HG03039 (cell line): ENCODE data around the gene CLASP1.
"Not testable (repeated sequence)": the region's sequence is repeated elsewhere in the genome, so short reads cannot be mapped to it uniquely, and the experiment has no call there.

ENCODE experiments used
- ATAC-seq: cut with Tn5 transposase; IDR thresholded peaks from one replicate; pipeline ENCODE4 v1.9.1; 2021; ENCODE audit warnings: mild to moderate bottlenecking, moderate library complexity; ENCODE audit not compliant: unreplicated experiment

Gene CLASP1

GRCh38 chr2:121336528-121337294 is 312.6 kb downstream of the CLASP1 start:
- no peak for ATAC-seq

- no peak for ATAC-seq
Measured at GRCh38 chr2:121335294-121336290, 313.7 kb downstream of the CLASP1 start.

GRCh38 chr2:121334581-121335293 is 314.5 kb downstream of the CLASP1 start:
- ATAC-seq = no peak

GRCh38 chr2:121333834-121334558 is 315.3 kb downstream of the CLASP1 start:
- ATAC-seq = peak; percentile 91

GRCh38 chr2:121333231-121333630 is 316.0 kb downstream of the CLASP1 start:
- ATAC-seq = no peak

GRCh38 chr2:121331324-121331723 is 317.9 kb downstream of the CLASP1 start:
- not testable (repeated sequence) for ATAC-seq

- ATAC-seq = no peak
Measured at GRCh38 chr2:121330921-121331320, 318.3 kb downstream of the CLASP1 start.

GRCh38 chr2:121329786-121330185 is 319.5 kb downstream of the CLASP1 start:
- ATAC-seq = no peak

GRCh38 chr2:121326628-121327027 is 322.6 kb downstream of the CLASP1 start:
- no peak for ATAC-seq

- no peak for ATAC-seq
Measured at GRCh38 chr2:121324601-121325000, 324.7 kb downstream of the CLASP1 start.

- ATAC-seq = no peak
Measured at GRCh38 chr2:121321476-121321875, 327.8 kb downstream of the CLASP1 start.

- no peak for ATAC-seq
Measured at GRCh38 chr2:121319941-121320340, 329.3 kb downstream of the CLASP1 start.

GRCh38 chr2:121316986-121317385 is 332.3 kb downstream of the CLASP1 start:
- ATAC-seq = no peak

- ATAC-seq = not testable (repeated sequence)
Measured at GRCh38 chr2:121313701-121314100, 335.6 kb downstream of the CLASP1 start.

GRCh38 chr2:121309801-121310200 is 339.5 kb downstream of the CLASP1 start:
- ATAC-seq = peak; percentile 79

GRCh38 chr2:121309323-121309722 is 339.9 kb downstream of the CLASP1 start:
- no peak for ATAC-seq

GRCh38 chr2:121307048-121307447 is 342.2 kb downstream of the CLASP1 start:
- no peak for ATAC-seq

GRCh38 chr2:121304941-121305340 is 344.3 kb downstream of the CLASP1 start:
- no peak for ATAC-seq

GRCh38 chr2:121303531-121304263 is 345.6 kb downstream of the CLASP1 start:
- ATAC-seq = no peak

GRCh38 chr2:121301190-121301589 is 348.1 kb downstream of the CLASP1 start:
- not testable (repeated sequence) for ATAC-seq
